HepG2 (cell line): ENCODE measurements around the gene BAZ1A. TPM values are rescaled to one million over a fixed set of nuclear protein-coding genes. Genes with fewer than 3 reads are reported as not detected.

Experiments used
- CC2D1A ChIP-seq: sonication (generic); formaldehyde crosslinking; IDR thresholded peaks from 2 replicates; pipeline ENCODE4 v1.8.1; 2023; ENCODE audit warnings: mild to moderate bottlenecking, missing genetic modification reagents
- CEBPG ChIP-seq: IDR thresholded peaks from 2 replicates; pipeline ENCODE4 v1.6.1; 2016
- EED ChIP-seq: sonication (generic); formaldehyde crosslinking; IDR thresholded peaks from 2 replicates; pipeline ENCODE4 v1.5.0; 2020; ENCODE audit warnings: mild to moderate bottlenecking, missing genetic modification reagents
- ESRRA ChIP-seq: sonication (generic); formaldehyde crosslinking; IDR thresholded peaks from 2 replicates; pipeline ENCODE4 v1.5.1; 2020; ENCODE audit warnings: mild to moderate bottlenecking, low read depth, missing genetic modification reagents
- FOXK2 ChIP-seq: fragments of 450-650 bp; IDR thresholded peaks from 2 replicates; pipeline ENCODE4 v1.6.1; 2016
- FOXM1 ChIP-seq: sonication (generic); formaldehyde crosslinking; IDR thresholded peaks from 2 replicates; pipeline ENCODE4 v1.5.0; 2020; ENCODE audit warnings: missing genetic modification reagents
- HCFC1 ChIP-seq: fragments of 150-350 bp; IDR thresholded peaks from 2 replicates; pipeline ENCODE4 v1.6.1; 2014; ENCODE audit warnings: low read depth, low read length
- HDAC2 ChIP-seq: sonication (generic); formaldehyde crosslinking; IDR thresholded peaks from 2 replicates; pipeline ENCODE4 v1.4.0; 2020; ENCODE audit warnings: missing genetic modification reagents
- HNF4G ChIP-seq, 2 experiments: sonication (generic) in 1 of 2; formaldehyde crosslinking in 1 of 2; IDR thresholded peaks; 2 replicates each; pipeline versions ENCODE4 v1.4.0 to v1.6.1; 2011 to 2020; ENCODE audit warnings: borderline replicate concordance in 2 of 2, low read depth in 2 of 2, mild to moderate bottlenecking in 2 of 2, low read length in 1 of 2, missing genetic modification reagents in 1 of 2, moderate library complexity in 1 of 2
- NCOA5 ChIP-seq: sonication (generic); formaldehyde crosslinking; IDR thresholded peaks from 2 replicates; pipeline ENCODE4 v1.4.0; 2020; ENCODE audit warnings: missing genetic modification reagents
- SAP130 ChIP-seq: IDR thresholded peaks from 2 replicates; pipeline ENCODE4 v1.6.1; 2016; ENCODE audit warnings: low read depth
- SETDB1 ChIP-seq: sonication (generic); formaldehyde crosslinking; IDR thresholded peaks from 2 replicates; pipeline ENCODE4 v1.5.1; 2020; ENCODE audit warnings: missing genetic modification reagents, mild to moderate bottlenecking, borderline replicate concordance
- SMYD3 ChIP-seq: sonication (generic); formaldehyde crosslinking; IDR thresholded peaks from 2 replicates; pipeline ENCODE4 v1.8.1; 2023; ENCODE audit warnings: mild to moderate bottlenecking, missing genetic modification reagents
- STAT5B ChIP-seq: sonication (generic); formaldehyde crosslinking; IDR thresholded peaks from 2 replicates; pipeline ENCODE4 v1.4.0; 2020; ENCODE audit warnings: missing genetic modification reagents
- TP53 ChIP-seq: sonication (generic); formaldehyde crosslinking; conservative IDR thresholded peaks from 2 replicates; pipeline ENCODE4 v1.4.0; 2020; ENCODE audit warnings: missing genetic modification reagents
- YY1 ChIP-seq: IDR thresholded peaks from 2 replicates; pipeline ENCODE4 v1.6.1; 2011; ENCODE audit warnings: low read length, low read depth, moderate library complexity, mild to moderate bottlenecking; ENCODE audit not compliant: insufficient read depth, insufficient replicate concordance
- ZBTB7A ChIP-seq: sonication (generic); formaldehyde crosslinking; IDR thresholded peaks from 2 replicates; pipeline ENCODE4 v1.8.0; 2022; ENCODE audit warnings: mild to moderate bottlenecking, missing genetic modification reagents
- ZNF232 ChIP-seq: sonication (generic); formaldehyde crosslinking; IDR thresholded peaks from 2 replicates; pipeline ENCODE4 v1.4.0; 2020; ENCODE audit warnings: missing genetic modification reagents, borderline replicate concordance
- ZNF251 ChIP-seq: sonication (generic); formaldehyde crosslinking; IDR thresholded peaks from 2 replicates; pipeline ENCODE4 v1.9.0; 2021; ENCODE audit warnings: mild to moderate bottlenecking, missing genetic modification reagents
- ZNF350 ChIP-seq: sonication (generic); formaldehyde crosslinking; IDR thresholded peaks from 2 replicates; pipeline ENCODE4 v1.4.0; 2020; ENCODE audit warnings: mild to moderate bottlenecking, low read depth, missing genetic modification reagents, borderline replicate concordance
- ZNF747 ChIP-seq: sonication (generic); formaldehyde crosslinking; IDR thresholded peaks from 2 replicates; pipeline ENCODE4 v1.8.1; 2023; ENCODE audit warnings: missing genetic modification reagents, mild to moderate bottlenecking, borderline replicate concordance
- polyA plus RNA-seq, 8 experiments: library from polyadenylated mRNA; depleted of rRNA in 3 of 8; stranded (reverse) in 7 of 8; unstranded in 1 of 8; fragments of >200 nt; fragmentation: Illumina TruSeq in 4 of 8; extraction: Trizol in 4 of 8; gene quantifications; 2 replicates each; pipeline versions ENCODE4 v1.2.1 to v1.2.3, GENCODE V29; 2011 to 2016; ENCODE audit warnings: low read depth in 4 of 8, missing spikeins in 1 of 8, mixed read lengths in 1 of 8; ENCODE audit not compliant: insufficient read depth in 1 of 8
- total RNA-seq, 5 experiments: library from RNA; depleted of rRNA; stranded (reverse); fragments of >200 nt; fragmentation: Illumina TruSeq; extraction: Trizol; gene quantifications; 2 replicates each; pipeline ENCODE4 v1.2.3, GENCODE V29; 2016; ENCODE audit warnings: low read depth in 1 of 5
- TF ChIP-seq, protein P1 (sequence below): sonication (generic); formaldehyde crosslinking; IDR thresholded peaks from 2 replicates; pipeline ENCODE4 v1.4.0; 2020; ENCODE audit warnings: missing genetic modification reagents, mild to moderate bottlenecking, borderline replicate concordance
- TF ChIP-seq, protein P2 (sequence below): sonication (generic); formaldehyde crosslinking; IDR thresholded peaks from 2 replicates; pipeline ENCODE4 v1.8.0; 2022; ENCODE audit warnings: mild to moderate bottlenecking, missing genetic modification reagents
- TF ChIP-seq, protein P3 (sequence below): IDR thresholded peaks from 2 replicates; pipeline ENCODE4 v1.6.1; 2016; ENCODE audit warnings: low read depth, control low read depth
- TF ChIP-seq, protein P4 (sequence below): sonication (generic); formaldehyde crosslinking; IDR thresholded peaks from 2 replicates; pipeline ENCODE4 v1.4.0; 2020; ENCODE audit warnings: mild to moderate bottlenecking, missing genetic modification reagents
- TF ChIP-seq, protein P5 (sequence below): IDR thresholded peaks from 2 replicates; pipeline ENCODE4 v1.6.1; 2016; ENCODE audit warnings: missing compliant biosample characterization, missing genetic modification reagents, borderline replicate concordance

The BAZ1A gene
- total and polyA plus RNA-seq, 2 of the 13 experiments (the other 11 are each of a cell fraction or from before 2014, with no cell fraction given) = 20.9 to 56.8 TPM

DNA sequence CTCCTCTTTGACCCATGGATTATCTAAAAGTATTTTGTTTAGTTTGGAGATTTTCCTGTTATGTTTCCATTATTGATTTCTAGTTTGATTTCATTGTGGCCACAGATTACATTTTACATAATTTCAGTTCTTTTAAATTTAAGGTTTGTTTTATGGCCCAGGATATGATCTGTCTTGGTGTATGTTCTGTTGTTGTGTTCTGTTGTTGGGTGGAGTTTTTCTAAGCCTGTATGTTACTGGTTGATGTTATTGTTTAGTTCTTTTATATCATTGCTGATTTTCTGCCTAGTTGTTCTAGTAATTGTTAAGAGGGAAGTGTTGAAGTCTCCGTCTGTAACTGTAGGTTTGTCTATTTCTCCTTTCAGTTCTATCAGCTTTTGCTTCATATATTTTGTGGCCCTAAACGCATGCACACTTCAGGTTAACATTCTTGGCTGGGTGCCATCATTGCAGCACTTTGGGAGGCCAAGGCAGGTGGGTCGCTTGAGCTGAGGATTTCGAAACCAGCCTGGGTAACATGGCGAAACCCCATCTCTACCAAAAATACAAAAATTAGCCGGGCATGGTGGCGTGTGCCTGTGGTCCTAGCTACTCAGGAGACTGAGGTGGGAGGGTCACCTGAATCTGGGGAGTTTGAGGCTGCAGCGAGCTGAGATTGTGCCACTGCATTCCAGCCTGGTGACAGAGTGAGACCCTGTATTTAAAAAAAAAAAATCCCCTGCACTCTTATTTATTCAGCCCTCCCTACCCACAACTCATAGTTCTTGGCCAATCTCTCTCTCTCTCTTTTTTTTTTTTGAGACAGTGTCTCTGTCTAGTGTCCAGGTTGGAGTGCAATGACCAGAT lies 132.7 kb downstream of the BAZ1A start (continued):
- TF ChIP-seq ZBTB7A = no peak
- TF ChIP-seq TP53 (CRISPR knock-in tag) = no peak
- no peak for TF ChIP-seq ZNF350 (CRISPR knock-in tag)
- TF ChIP-seq, protein P1, sequence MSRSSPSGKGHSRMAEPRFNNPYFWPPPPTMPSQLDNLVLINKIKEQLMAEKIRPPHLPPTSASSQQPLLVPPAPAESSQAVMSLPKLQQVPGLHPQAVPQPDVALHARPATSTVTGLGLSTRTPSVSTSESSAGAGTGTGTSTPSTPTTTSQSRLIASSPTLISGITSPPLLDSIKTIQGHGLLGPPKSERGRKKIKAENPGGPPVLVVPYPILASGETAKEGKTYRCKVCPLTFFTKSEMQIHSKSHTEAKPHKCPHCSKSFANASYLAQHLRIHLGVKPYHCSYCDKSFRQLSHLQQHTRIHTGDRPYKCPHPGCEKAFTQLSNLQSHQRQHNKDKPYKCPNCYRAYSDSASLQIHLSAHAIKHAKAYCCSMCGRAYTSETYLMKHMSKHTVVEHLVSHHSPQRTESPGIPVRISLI (CRISPR knock-in tag) = no peak
- TF ChIP-seq ZNF251 = no peak
- TF ChIP-seq NCOA5 (CRISPR knock-in tag) = no peak
- no peak for TF ChIP-seq FOXK2
- no peak for TF ChIP-seq HNF4G (IDR thresholded peaks at IDR 0.05; ENCODE audit: borderline replicate concordance, low read depth, low read length)
- no peak for TF ChIP-seq HNF4G (CRISPR knock-in tag; IDR thresholded peaks at IDR 0.05; ENCODE audit: borderline replicate concordance, low read depth)
- TF ChIP-seq, protein P2, sequence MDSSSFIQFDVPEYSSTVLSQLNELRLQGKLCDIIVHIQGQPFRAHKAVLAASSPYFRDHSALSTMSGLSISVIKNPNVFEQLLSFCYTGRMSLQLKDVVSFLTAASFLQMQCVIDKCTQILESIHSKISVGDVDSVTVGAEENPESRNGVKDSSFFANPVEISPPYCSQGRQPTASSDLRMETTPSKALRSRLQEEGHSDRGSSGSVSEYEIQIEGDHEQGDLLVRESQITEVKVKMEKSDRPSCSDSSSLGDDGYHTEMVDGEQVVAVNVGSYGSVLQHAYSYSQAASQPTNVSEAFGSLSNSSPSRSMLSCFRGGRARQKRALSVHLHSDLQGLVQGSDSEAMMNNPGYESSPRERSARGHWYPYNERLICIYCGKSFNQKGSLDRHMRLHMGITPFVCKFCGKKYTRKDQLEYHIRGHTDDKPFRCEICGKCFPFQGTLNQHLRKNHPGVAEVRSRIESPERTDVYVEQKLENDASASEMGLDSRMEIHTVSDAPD = no peak
- no peak for TF ChIP-seq ESRRA (CRISPR knock-in tag)
- no peak for TF ChIP-seq YY1
- TF ChIP-seq ZNF232 = no peak
- TF ChIP-seq, protein P3, sequence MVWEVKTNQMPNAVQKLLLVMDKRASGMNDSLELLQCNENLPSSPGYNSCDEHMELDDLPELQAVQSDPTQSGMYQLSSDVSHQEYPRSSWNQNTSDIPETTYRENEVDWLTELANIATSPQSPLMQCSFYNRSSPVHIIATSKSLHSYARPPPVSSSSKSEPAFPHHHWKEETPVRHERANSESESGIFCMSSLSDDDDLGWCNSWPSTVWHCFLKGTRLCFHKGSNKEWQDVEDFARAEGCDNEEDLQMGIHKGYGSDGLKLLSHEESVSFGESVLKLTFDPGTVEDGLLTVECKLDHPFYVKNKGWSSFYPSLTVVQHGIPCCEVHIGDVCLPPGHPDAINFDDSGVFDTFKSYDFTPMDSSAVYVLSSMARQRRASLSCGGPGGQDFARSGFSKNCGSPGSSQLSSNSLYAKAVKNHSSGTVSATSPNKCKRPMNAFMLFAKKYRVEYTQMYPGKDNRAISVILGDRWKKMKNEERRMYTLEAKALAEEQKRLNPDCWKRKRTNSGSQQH (CRISPR knock-in tag) = no peak
- TF ChIP-seq, protein P4, sequence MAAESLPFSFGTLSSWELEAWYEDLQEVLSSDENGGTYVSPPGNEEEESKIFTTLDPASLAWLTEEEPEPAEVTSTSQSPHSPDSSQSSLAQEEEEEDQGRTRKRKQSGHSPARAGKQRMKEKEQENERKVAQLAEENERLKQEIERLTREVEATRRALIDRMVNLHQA (CRISPR knock-in tag) = no peak
- TF ChIP-seq ZNF747 (CRISPR knock-in tag) = no peak
- 0 out of 2 replicates have a peak, but pooled peaks have one; percentile 52 for TF ChIP-seq SETDB1 (CRISPR knock-in tag)
- TF ChIP-seq SAP130 (CRISPR knock-in tag) = no peak
- TF ChIP-seq FOXM1 (CRISPR knock-in tag) = no peak
- TF ChIP-seq HCFC1 = no peak
- no peak for TF ChIP-seq CC2D1A (CRISPR knock-in tag)
- TF ChIP-seq HDAC2 (CRISPR knock-in tag) = no peak
- no peak for TF ChIP-seq STAT5B (CRISPR knock-in tag)
- peak; percentile 57; the same call in 1 of the 2 replicates for TF ChIP-seq EED (CRISPR knock-in tag)
- TF ChIP-seq, protein P5, sequence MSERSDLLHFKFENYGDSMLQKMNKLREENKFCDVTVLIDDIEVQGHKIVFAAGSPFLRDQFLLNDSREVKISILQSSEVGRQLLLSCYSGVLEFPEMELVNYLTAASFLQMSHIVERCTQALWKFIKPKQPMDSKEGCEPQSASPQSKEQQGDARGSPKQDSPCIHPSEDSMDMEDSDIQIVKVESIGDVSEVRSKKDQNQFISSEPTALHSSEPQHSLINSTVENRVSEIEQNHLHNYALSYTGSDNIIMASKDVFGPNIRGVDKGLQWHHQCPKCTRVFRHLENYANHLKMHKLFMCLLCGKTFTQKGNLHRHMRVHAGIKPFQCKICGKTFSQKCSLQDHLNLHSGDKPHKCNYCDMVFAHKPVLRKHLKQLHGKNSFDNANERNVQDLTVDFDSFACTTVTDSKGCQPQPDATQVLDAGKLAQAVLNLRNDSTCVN (CRISPR knock-in tag) = no peak
- peak; percentile 16; the same call in 1 of the 2 replicates for TF ChIP-seq CEBPG (CRISPR knock-in tag)
- no peak for TF ChIP-seq SMYD3 (CRISPR knock-in tag)
